Mesenchymal stem cell (in vitro differentiated cells and primary cell): Measurements from ENCODE around the gene ZNF74.

ENCODE experiments used
- DNase-seq: peaks from one replicate; pipeline ENCODE4 v3.0.0-alpha.2; 2013
- H2AFZ ChIP-seq: one replicate; pipeline ENCODE4 v1.6.1; 2013; ENCODE audit warnings: low read depth, mild to moderate bottlenecking, control low read depth, inconsistent platforms, low read length, moderate library complexity
- H2AK5ac ChIP-seq: 2 replicates; pipeline ENCODE4 v1.6.1; 2013; ENCODE audit warnings: low read length, moderate library complexity, mild to moderate bottlenecking, inconsistent platforms; ENCODE audit not compliant: severe bottlenecking
- H2BK120ac ChIP-seq: one replicate; pipeline ENCODE4 v1.6.1; 2013; ENCODE audit warnings: low read depth, mild to moderate bottlenecking, inconsistent platforms, low read length, moderate library complexity
- H2BK12ac ChIP-seq, 2 experiments: one replicate each; pipeline ENCODE4 v1.6.1; 2013; ENCODE audit warnings: inconsistent platforms in 2 of 2, low read length in 2 of 2, mild to moderate bottlenecking in 2 of 2, moderate library complexity in 2 of 2, control low read depth in 1 of 2
- H2BK15ac ChIP-seq: one replicate; pipeline ENCODE4 v1.6.1; 2013; ENCODE audit warnings: mild to moderate bottlenecking, low read depth, inconsistent platforms; ENCODE audit not compliant: poor library complexity, severe bottlenecking
- H2BK5ac ChIP-seq: 2 replicates; pipeline ENCODE4 v1.6.1; 2013; ENCODE audit warnings: low read depth, mild to moderate bottlenecking, low read length, control low read depth, inconsistent platforms; ENCODE audit not compliant: poor library complexity, severe bottlenecking
- H3K14ac ChIP-seq, 2 experiments: one replicate each; pipeline ENCODE4 v1.6.1; 2013; ENCODE audit warnings: inconsistent platforms in 2 of 2, low read length in 2 of 2, control low read depth in 1 of 2, mild to moderate bottlenecking in 1 of 2, moderate library complexity in 1 of 2
- H3K18ac ChIP-seq, 2 experiments: one replicate each; pipeline ENCODE4 v1.6.1; 2013; ENCODE audit warnings: inconsistent platforms in 2 of 2, low read length in 2 of 2, control low read depth in 1 of 2, low read depth in 1 of 2, mild to moderate bottlenecking in 1 of 2
- H3K23ac ChIP-seq, 2 experiments: one replicate each; pipeline ENCODE4 v1.6.1; 2013; ENCODE audit warnings: inconsistent platforms in 2 of 2, low read length in 2 of 2, mild to moderate bottlenecking in 2 of 2, moderate library complexity in 2 of 2, control low read depth in 1 of 2
- H3K27ac ChIP-seq: 2 replicates; pipeline ENCODE4 v1.5.1; 2013; ENCODE audit warnings: mild to moderate bottlenecking, moderate library complexity, low read length, control low read depth, inconsistent platforms; ENCODE audit not compliant: poor library complexity, severe bottlenecking
- H3K27me3 ChIP-seq, 2 experiments: 2 replicates each; pipeline versions ENCODE4 v1.6.1 to v1.7.0; 2013; ENCODE audit warnings: low read length in 2 of 2, mild to moderate bottlenecking in 2 of 2, moderate library complexity in 2 of 2, control low read depth in 1 of 2, inconsistent platforms in 1 of 2; ENCODE audit not compliant: control insufficient read depth in 1 of 2, insufficient read depth in 1 of 2
- H3K36me3 ChIP-seq, 2 experiments: 2 replicates each; pipeline versions ENCODE4 v1.6.1 to v1.7.0; 2013; ENCODE audit warnings: low read length in 2 of 2, control low read depth in 1 of 2, inconsistent platforms in 1 of 2, low read depth in 1 of 2, mild to moderate bottlenecking in 1 of 2; ENCODE audit not compliant: insufficient read depth in 2 of 2, control insufficient read depth in 1 of 2
- H3K4ac ChIP-seq, 2 experiments: one replicate each; pipeline ENCODE4 v1.6.1; 2013; ENCODE audit warnings: inconsistent platforms in 2 of 2, low read length in 2 of 2, mild to moderate bottlenecking in 2 of 2, moderate library complexity in 2 of 2, control low read depth in 1 of 2, low read depth in 1 of 2
- H3K4me1 ChIP-seq: 2 replicates; pipeline ENCODE4 v1.6.1; 2013; ENCODE audit warnings: low read depth, low read length, control low read depth; ENCODE audit not compliant: control insufficient read depth, insufficient read depth
- H3K4me2 ChIP-seq: 2 replicates; pipeline ENCODE4 v1.6.1; 2013; ENCODE audit warnings: low read length, mild to moderate bottlenecking, inconsistent platforms; ENCODE audit not compliant: poor library complexity, severe bottlenecking
- H3K4me3 ChIP-seq, 2 experiments: 2 replicates each; pipeline versions ENCODE4 v1.5.1 to v1.7.0; 2013; ENCODE audit warnings: low read length in 2 of 2, mild to moderate bottlenecking in 2 of 2, control low read depth in 1 of 2, low read depth in 1 of 2; ENCODE audit not compliant: insufficient read depth in 1 of 2
- H3K79me1 ChIP-seq: replicated peaks from 2 replicates; pipeline ENCODE4 v1.6.1; 2013; ENCODE audit warnings: mild to moderate bottlenecking, control low read depth, low read length, inconsistent platforms; ENCODE audit not compliant: poor library complexity, severe bottlenecking
- H3K9ac ChIP-seq: 2 replicates; pipeline ENCODE4 v1.7.0; 2013; ENCODE audit warnings: mild to moderate bottlenecking, low read length, moderate library complexity
- H3K9me3 ChIP-seq: 2 replicates; pipeline ENCODE4 v1.7.0; 2013; ENCODE audit warnings: mild to moderate bottlenecking, low read length; ENCODE audit not compliant: control insufficient read depth
- H4K8ac ChIP-seq: one replicate; pipeline ENCODE4 v1.6.1; 2013; ENCODE audit warnings: inconsistent platforms, mild to moderate bottlenecking, low read length, moderate library complexity
- H4K91ac ChIP-seq: one replicate; pipeline ENCODE4 v1.6.1; 2013; ENCODE audit warnings: mild to moderate bottlenecking, low read length, inconsistent platforms
- WGBS: methylation state at CpG from one replicate; pipeline ENCODE4 v1.1.7; 2013; ENCODE audit warnings: mixed read lengths; 5-methylcytosine and 5-hydroxymethylcytosine counted together

The ZNF74 gene

DNA sequence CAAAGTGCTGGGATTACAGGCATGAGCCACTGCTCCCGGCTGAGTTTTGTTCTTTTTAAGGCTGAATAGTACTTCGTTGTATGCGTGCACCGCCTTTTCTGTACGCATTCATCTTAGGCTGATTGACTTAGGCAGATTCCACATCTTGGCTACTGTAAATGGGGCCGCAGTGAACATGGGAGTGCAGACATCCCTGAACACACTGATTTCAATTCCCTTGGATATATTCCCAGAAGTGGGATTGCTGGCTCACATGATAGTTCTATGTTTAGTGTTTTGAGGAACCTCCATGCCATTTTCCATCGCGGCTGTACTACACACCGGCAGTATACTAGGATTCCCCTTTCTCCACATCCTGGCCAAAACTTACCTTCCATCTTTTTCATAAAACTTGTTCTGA, 10.4 kb upstream of the ZNF74 start:
- Histone ChIP-seq H3K4me1 (no peaks in the 10 kb centered on the region), H3K4me3 (no peak overlapping the region), H3K9me3 (no peaks in the 10 kb centered on the region), H3K14ac (no peak overlapping the region), H3K9ac (no peak overlapping the region), H4K8ac (no peak overlapping the region), H3K4me2 (no peak overlapping the region), H3K23ac (no peak overlapping the region), H2BK120ac (no peak overlapping the region), H3K36me3 (no peaks in the 10 kb centered on the region), H2BK5ac (no peak overlapping the region), H2BK15ac (no peak overlapping the region), H3K79me1 (no peaks in the 10 kb centered on the region), H2AK5ac (no peak overlapping the region), H4K91ac (no peak overlapping the region), H3K27me3 (peaks cover 23 to 29% of the 10 kb centered on the region in 2 experiments), H2AFZ (no peak overlapping the region), H3K27ac (no peak overlapping the region), H3K18ac (no peak overlapping the region), H2BK12ac (no peak overlapping the region), H3K4ac (no peak overlapping the region)
- DNase-seq: no peak
- WGBS: 93% methylated on average over 6 of the region's 9 CpGs

DNA sequence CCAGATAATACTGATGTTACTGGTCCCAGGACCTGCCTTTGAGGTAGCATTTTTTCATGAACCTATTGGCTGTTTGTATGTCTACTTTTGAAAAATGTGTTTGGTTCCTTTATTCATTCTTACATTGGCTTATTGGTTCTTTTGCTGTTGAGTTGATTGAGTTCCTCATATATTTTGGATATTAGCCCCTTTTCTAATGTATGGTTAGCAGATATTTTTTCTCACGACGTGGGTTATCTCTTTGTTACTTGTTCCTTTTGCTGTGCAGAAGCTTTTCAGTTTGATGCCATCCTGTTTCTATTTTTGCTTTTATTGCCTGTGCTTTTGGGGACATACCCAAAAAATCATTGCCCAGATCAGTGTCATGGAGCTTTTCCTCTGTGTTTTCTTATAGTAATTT, 9.8 kb upstream of the ZNF74 start:
- H3K18ac ChIP-seq: no peak overlapping the region
- H3K9ac ChIP-seq: no peak overlapping the region
- H2AK5ac ChIP-seq: no peak overlapping the region
- no peaks in the 10 kb centered on the region for H3K9me3 ChIP-seq
- no peak overlapping the region for H4K8ac ChIP-seq
- H3K14ac ChIP-seq: no peak overlapping the region
- no peak for DNase-seq
- no peak overlapping the region for H3K4ac ChIP-seq
- no peak overlapping the region for H2AFZ ChIP-seq
- H3K27ac ChIP-seq: no peak overlapping the region
- no peak overlapping the region for H2BK12ac ChIP-seq
- H3K4me2 ChIP-seq: no peak overlapping the region
- H3K27me3 ChIP-seq: peaks cover 23 to 27% of the 10 kb centered on the region in 2 experiments
- no peak overlapping the region for H4K91ac ChIP-seq
- H3K79me1 ChIP-seq: no peaks in the 10 kb centered on the region
- H3K4me1 ChIP-seq: no peaks in the 10 kb centered on the region
- H3K4me3 ChIP-seq: no peak overlapping the region
- 50% methylated on average over 2 of the region's 2 CpGs for WGBS
- no peak overlapping the region for H2BK120ac ChIP-seq
- H2BK15ac ChIP-seq: no peak overlapping the region
- H3K36me3 ChIP-seq: no peaks in the 10 kb centered on the region
- no peak overlapping the region for H3K23ac ChIP-seq
- no peak overlapping the region for H2BK5ac ChIP-seq

DNA sequence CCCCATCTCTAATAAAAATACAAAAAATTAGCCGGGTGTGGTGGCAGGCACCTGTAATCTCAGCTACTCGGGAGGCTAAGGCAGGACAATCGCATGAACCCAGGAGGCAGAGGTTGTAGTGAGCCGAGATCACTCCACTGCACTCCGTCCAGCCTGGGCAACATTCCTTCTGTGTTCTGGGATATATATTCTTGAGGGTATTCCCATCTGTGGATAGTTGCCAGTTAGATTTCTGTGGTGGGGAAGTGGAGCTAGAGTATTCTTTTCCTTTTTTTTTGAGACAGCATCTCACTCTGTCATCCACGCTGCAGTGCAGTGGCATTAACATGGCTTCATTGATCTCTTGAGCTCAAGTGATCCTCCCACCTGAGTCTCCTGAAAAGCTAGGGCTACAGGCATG, 9.1 kb upstream of the ZNF74 start:
- Histone ChIP-seq H3K23ac (no peak overlapping the region), H3K4me3 (no peak overlapping the region), H3K9me3 (no peaks in the 10 kb centered on the region), H3K36me3 (no peaks in the 10 kb centered on the region), H2AFZ (no peak overlapping the region), H2BK5ac (no peak overlapping the region), H4K8ac (no peak overlapping the region), H3K79me1 (no peaks in the 10 kb centered on the region), H2BK120ac (no peak overlapping the region), H3K4me1 (no peaks in the 10 kb centered on the region), H3K27me3 (peaks cover 20 to 23% of the 10 kb centered on the region in 2 experiments), H3K9ac (no peak overlapping the region), H3K14ac (no peak overlapping the region), H3K4me2 (no peak overlapping the region), H2AK5ac (no peak overlapping the region), H4K91ac (no peak overlapping the region), H2BK15ac (no peak overlapping the region), H3K27ac (no peak overlapping the region), H3K4ac (no peak overlapping the region), H2BK12ac (no peak overlapping the region), H3K18ac (no peak overlapping the region)
- 83% methylated on average over 6 of the region's 6 CpGs for WGBS
- DNase-seq: no peak

DNA sequence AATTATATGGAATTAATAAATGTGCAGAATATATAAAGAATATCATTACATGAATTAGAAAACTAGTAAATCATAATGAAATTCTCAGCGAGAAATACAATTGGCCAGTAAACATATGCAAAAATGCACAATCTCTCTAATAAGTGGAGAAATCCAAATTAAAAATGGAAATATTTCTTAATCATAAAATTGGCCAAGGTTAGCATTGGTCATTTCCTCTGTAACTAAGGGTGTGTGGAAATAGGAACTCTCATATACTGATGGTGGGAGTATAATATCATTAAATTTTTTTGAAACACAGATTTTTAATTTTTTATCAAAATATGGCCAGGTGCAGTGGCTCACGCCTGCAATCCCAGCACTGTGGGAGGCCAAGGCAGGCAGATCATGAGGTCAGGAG, 7.6 kb upstream of the ZNF74 start:
- Histone ChIP-seq H3K79me1 (no peaks in the 10 kb centered on the region), H3K4ac (no peak overlapping the region), H3K4me2 (no peak overlapping the region), H4K91ac (no peak overlapping the region), H3K27ac (no peak overlapping the region), H3K23ac (no peak overlapping the region), H2BK5ac (no peak overlapping the region), H4K8ac (no peak overlapping the region), H2BK12ac (no peak overlapping the region), H3K9ac (no peak overlapping the region), H3K18ac (no peak overlapping the region), H3K4me1 (no peaks in the 10 kb centered on the region), H3K36me3 (no peaks in the 10 kb centered on the region), H3K14ac (no peak overlapping the region), H3K4me3 (no peak overlapping the region), H2BK120ac (no peak overlapping the region), H2AK5ac (no peak overlapping the region), H3K9me3 (no peaks in the 10 kb centered on the region), H2AFZ (no peak overlapping the region), H3K27me3 (peaks cover 15 to 23% of the 10 kb centered on the region in 2 experiments), H2BK15ac (no peak overlapping the region)
- DNase-seq: no peak
- WGBS: 95% methylated on average over 1 of the region's 2 CpGs
